Kidney epithelial cell (primary cell): Measurements from ENCODE around the gene PDIA5. TPM values are rescaled to one million over a fixed set of nuclear protein-coding genes. Genes with fewer than 3 reads are reported as not detected.

Experiments
- DNase-seq: peaks from one replicate; pipeline ENCODE4 v3.0.0-alpha.2; 2010; ENCODE audit warnings: low read depth
- H3K27me3 ChIP-seq: 2 replicates; pipeline ENCODE4 v1.6.0; 2011; ENCODE audit warnings: low read length; ENCODE audit not compliant: control insufficient read depth, insufficient read depth
- H3K36me3 ChIP-seq: 2 replicates; pipeline ENCODE4 v1.5.1; 2011; ENCODE audit warnings: low read length; ENCODE audit not compliant: control insufficient read depth, insufficient read depth
- H3K4me3 ChIP-seq: 2 replicates; pipeline ENCODE4 v1.5.1; 2011; ENCODE audit warnings: low read depth, mild to moderate bottlenecking, control low read depth, low read length
- CTCF ChIP-seq: IDR thresholded peaks from 2 replicates; pipeline ENCODE4 v1.5.1; 2011; ENCODE audit warnings: mild to moderate bottlenecking, moderate library complexity, low read length, control low read depth, inconsistent platforms; ENCODE audit not compliant: insufficient read depth, poor library complexity, severe bottlenecking
- total RNA-seq: library from RNA; depleted of rRNA; stranded (reverse); fragments of >200 nt; gene quantifications from 2 replicates; pipeline ENCODE4 v1.2.3, GENCODE V29; 2015

The PDIA5 gene
- total RNA-seq, 1 donor from 2014 or later, result 18.8 TPM

GRCh38 chr3:123081718-123082369 is 15.0 kb downstream of the PDIA5 start:
- Histone ChIP-seq H3K4me3 (no peak overlapping the region), H3K36me3 (no peaks in the 10 kb centered on the region), H3K27me3 (no peaks in the 10 kb centered on the region)
- no peak for DNase-seq
- TF ChIP-seq CTCF, result no peak

- no peak for TF ChIP-seq CTCF
- Histone ChIP-seq H3K4me3 (no peak overlapping the region), H3K27me3 (no peaks in the 10 kb centered on the region), H3K36me3 (no peaks in the 10 kb centered on the region)
- no peak for DNase-seq
Observed at GRCh38 chr3:123082370-123083065, 15.7 kb downstream of the PDIA5 start.

- no peaks in the 10 kb centered on the region for H3K36me3 ChIP-seq
- no peak for DNase-seq
- no peak for TF ChIP-seq CTCF
- no peaks in the 10 kb centered on the region for H3K27me3 ChIP-seq
- no peak overlapping the region for H3K4me3 ChIP-seq
Observed at GRCh38 chr3:123083383-123084124, 16.7 kb downstream of the PDIA5 start.

GRCh38 chr3:123084192-123084591 is 17.4 kb downstream of the PDIA5 start:
- no peak for TF ChIP-seq CTCF
- H3K4me3 ChIP-seq, result no peak overlapping the region
- DNase-seq, result no peak
- H3K27me3 ChIP-seq, result no peaks in the 10 kb centered on the region
- H3K36me3 ChIP-seq, result no peaks in the 10 kb centered on the region

- TF ChIP-seq CTCF, result no peak
- Histone ChIP-seq H3K27me3 (no peaks in the 10 kb centered on the region), H3K4me3 (no peak overlapping the region), H3K36me3 (no peaks in the 10 kb centered on the region)
- no peak for DNase-seq
Observed at GRCh38 chr3:123084738-123085237, 18.0 kb downstream of the PDIA5 start.
